GM12801 (cell line): ENCODE measurements around the gene VAV3.

Experiments
- CTCF ChIP-seq: IDR thresholded peaks from one replicate; pipeline ENCODE4 v1.5.1; 2011; ENCODE audit warnings: control low read depth; ENCODE audit not compliant: insufficient read length; ENCODE audit errors: extremely low read depth

Gene VAV3

DNA sequence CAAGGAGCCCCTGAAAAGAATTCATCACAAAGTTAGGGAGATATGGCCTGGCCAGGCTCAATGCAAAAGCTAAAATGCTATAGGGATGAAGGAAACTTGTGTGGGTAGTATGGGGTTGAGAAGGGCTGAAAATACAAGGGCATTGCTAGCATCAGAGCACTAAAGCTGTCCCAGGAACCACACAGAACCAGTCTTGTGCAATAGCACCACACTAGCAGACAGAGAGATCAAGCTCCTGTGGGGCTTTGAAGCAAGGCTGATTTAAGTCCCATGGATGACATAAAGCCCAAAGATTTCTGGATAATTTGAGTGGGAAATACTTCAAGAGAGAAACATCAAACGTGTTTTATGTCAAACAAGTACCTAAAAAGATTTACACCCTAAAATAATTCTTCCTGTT is 97.1 kb downstream of the VAV3 start:
- TF ChIP-seq CTCF, result no peak

GRCh38 chr1:107867422-107867821 is 97.6 kb downstream of the VAV3 start:
- TF ChIP-seq CTCF, result no peak

GRCh38 chr1:107866870-107867269 is 98.1 kb downstream of the VAV3 start:
- TF ChIP-seq CTCF, result no peak

DNA sequence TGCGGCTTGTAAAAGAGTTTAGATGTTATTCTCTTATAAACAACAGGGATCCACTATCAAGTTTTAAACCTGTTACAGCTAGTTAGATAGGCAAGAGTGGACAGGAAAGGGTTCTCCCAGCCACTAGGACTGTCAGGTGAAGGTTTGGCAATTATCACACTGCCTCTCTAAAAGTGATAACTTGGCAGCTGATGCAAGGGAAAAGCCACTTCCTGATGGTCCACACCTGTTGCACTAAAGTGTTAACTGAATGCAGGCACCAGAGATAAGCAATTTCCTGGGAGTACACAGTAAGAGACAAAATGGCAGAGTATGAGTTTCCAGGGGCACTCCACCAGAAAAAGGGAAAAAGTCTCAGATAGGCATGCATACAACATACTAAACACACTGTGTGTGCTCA is 99.4 kb downstream of the VAV3 start:
- no peak for TF ChIP-seq CTCF

DNA sequence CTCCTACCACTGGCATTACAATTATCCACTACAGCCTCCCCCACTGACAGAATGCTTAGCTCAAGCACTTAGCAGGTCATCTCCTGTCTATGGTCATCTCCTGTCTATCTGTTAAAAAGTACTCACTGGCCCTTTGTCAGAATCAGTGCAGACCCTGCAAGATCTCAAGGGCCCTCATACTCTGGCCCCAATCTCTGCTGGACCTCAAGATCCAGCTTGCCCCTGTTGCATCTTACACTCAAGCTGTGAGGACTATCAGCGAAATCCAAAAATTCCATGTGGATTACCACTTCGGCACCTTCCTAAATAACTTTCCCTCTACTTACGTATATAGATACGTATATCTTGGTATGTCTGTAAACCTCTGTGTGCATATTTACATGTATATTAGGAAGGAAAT is 101.6 kb downstream of the VAV3 start:
- TF ChIP-seq CTCF, result no peak

GRCh38 chr1:107862064-107862463 is 102.9 kb downstream of the VAV3 start:
- no peak for TF ChIP-seq CTCF

DNA sequence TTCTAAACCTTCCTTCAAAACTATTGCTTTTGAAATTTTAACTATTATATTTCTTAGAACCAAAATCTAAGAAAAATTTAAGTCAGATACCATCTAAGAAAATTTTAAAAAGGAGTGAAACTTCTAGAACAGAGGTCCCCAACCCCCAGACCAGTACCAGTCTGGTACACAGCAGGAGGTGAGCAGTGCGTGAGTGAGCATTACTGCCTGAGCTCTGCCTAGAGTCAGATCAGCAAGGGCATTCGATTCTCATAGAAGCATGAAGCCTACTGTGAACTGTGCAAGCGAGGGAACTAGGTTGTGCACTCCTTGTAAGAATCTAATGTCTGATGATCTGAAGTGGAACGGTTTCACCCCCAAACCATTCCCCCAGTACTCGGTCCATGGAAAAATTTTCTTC is 106.7 kb downstream of the VAV3 start:
- no peak for TF ChIP-seq CTCF

DNA sequence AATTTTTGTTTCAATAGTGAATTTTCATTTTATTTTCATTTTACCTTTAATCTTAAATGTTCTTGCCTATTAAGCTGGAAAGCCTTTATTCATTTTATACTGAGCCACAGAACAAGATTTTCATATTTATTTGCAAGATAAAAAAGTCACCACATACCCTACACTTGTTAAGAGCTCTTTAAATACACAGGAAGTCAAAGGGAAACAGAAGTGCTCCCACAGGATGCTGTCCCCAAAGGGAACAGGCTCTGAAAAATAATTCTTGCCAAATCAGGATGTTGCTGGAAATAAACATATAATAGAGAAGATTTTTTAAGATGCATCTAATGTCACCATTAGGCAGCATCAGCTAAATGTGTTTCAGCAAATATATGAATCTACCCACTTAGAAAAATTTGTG is 113.6 kb downstream of the VAV3 start:
- TF ChIP-seq CTCF, result no peak
